Stimulated activated naive CD8-positive, alpha-beta T cell treated with anti-CD3 and anti-CD28 coated beads, Interleukin-15, amount 100 ng/mL, for 72 hours (primary cell): ENCODE results near the gene PML.
"Not testable (repeated sequence)": the region's sequence is repeated elsewhere in the genome, so short reads cannot be mapped to it uniquely, and the experiment has no call there.

ENCODE experiments used
- ATAC-seq: fragments of 150-1000 bp; cut with Tn5 transposase; 2 replicates; pipeline ENCODE4 v1.10.0; 2021; ENCODE audit warnings: mild to moderate bottlenecking, moderate library complexity
- DNase-seq, 2 donors: peaks; one replicate each; pipeline ENCODE4 v3.0.0; 2021 to 2022
- H3K27ac Mint-ChIP-seq, 2 donors: one replicate each; pipeline ENCODE4 v1.8.0; 2022; ENCODE audit warnings: mild to moderate bottlenecking in 2 of 2, mixed read lengths in 2 of 2, moderate library complexity in 2 of 2
- H3K27me3 Mint-ChIP-seq: one replicate; pipeline ENCODE4 v1.8.0; 2022; ENCODE audit warnings: mixed read lengths
- H3K4me1 Mint-ChIP-seq: one replicate; pipeline ENCODE4 v1.8.0; 2022; ENCODE audit warnings: mild to moderate bottlenecking, mixed read lengths
- H3K4me3 Mint-ChIP-seq, 2 donors: one replicate each; pipeline ENCODE4 v1.8.0; 2022; ENCODE audit warnings: mild to moderate bottlenecking in 2 of 2, mixed read lengths in 2 of 2, moderate library complexity in 1 of 2
- H3K9me3 Mint-ChIP-seq, 2 donors: one replicate each; pipeline ENCODE4 v1.8.0; 2022; ENCODE audit warnings: mixed read lengths in 2 of 2

The PML gene

GRCh38 chr15:74062671-74063070 is 68.2 kb downstream of the PML start:
- DNase-seq = no peak
- Mint-ChIP-seq H3K4me3 (no peak overlapping the region), H3K4me1 (peaks cover 23% of the 10 kb centered on the region), H3K9me3 (no peaks in the 10 kb centered on the region), H3K27me3 (no peaks in the 10 kb centered on the region), H3K27ac (no peak overlapping the region)
- ATAC-seq = no peak

- DNase-seq, H3K27me3 Mint-ChIP-seq, H3K9me3 Mint-ChIP-seq, H3K4me3 Mint-ChIP-seq, ATAC-seq, H3K27ac Mint-ChIP-seq: not testable (repeated sequence)
- H3K4me1 Mint-ChIP-seq = peaks cover 23% of the 10 kb centered on the region
These were observed 69.1 kb downstream of the PML start for GRCh38 chr15:74063425-74064146.

GRCh38 chr15:74064183-74064582 is 69.7 kb downstream of the PML start:
- DNase-seq, H3K27me3 Mint-ChIP-seq, ATAC-seq, H3K27ac Mint-ChIP-seq, H3K4me3 Mint-ChIP-seq, H3K9me3 Mint-ChIP-seq: not testable (repeated sequence)
- H3K4me1 Mint-ChIP-seq = peaks cover 20% of the 10 kb centered on the region

GRCh38 chr15:74064822-74065221 is 70.3 kb downstream of the PML start:
- H3K27me3 Mint-ChIP-seq, ATAC-seq: not testable (repeated sequence)

GRCh38 chr15:74065684-74066411 is 71.3 kb downstream of the PML start:
- ATAC-seq (peak; percentile 95), DNase-seq (peak; percentile 52 to 58)
- H3K4me3 Mint-ChIP-seq, H3K4me1 Mint-ChIP-seq, H3K27ac Mint-ChIP-seq, H3K9me3 Mint-ChIP-seq, H3K27me3 Mint-ChIP-seq: not testable (repeated sequence)

More at GRCh38 chr15:74064822-74065221, 70.3 kb downstream of the PML start:
- H3K4me1 Mint-ChIP-seq = peaks cover 14% of the 10 kb centered on the region
- H3K9me3 Mint-ChIP-seq, H3K27ac Mint-ChIP-seq, DNase-seq, H3K4me3 Mint-ChIP-seq: not testable (repeated sequence)

GRCh38 chr15:74071645-74072044 is 77.1 kb downstream of the PML start:
- not testable (repeated sequence) for H3K9me3 Mint-ChIP-seq, H3K27me3 Mint-ChIP-seq, H3K4me3 Mint-ChIP-seq, H3K4me1 Mint-ChIP-seq, H3K27ac Mint-ChIP-seq, ATAC-seq
- peak in 1 of 2 donors; percentile 11 for DNase-seq

GRCh38 chr15:74072132-74072531 is 77.6 kb downstream of the PML start:
- H3K27me3 Mint-ChIP-seq, ATAC-seq, H3K9me3 Mint-ChIP-seq, H3K4me1 Mint-ChIP-seq, H3K4me3 Mint-ChIP-seq, H3K27ac Mint-ChIP-seq: not testable (repeated sequence)
- peak in 1 of 2 donors; percentile 7 for DNase-seq

- peak; percentile 50 to 54 for DNase-seq
- H3K4me3 Mint-ChIP-seq, H3K27me3 Mint-ChIP-seq, H3K4me1 Mint-ChIP-seq, H3K27ac Mint-ChIP-seq, ATAC-seq, H3K9me3 Mint-ChIP-seq: not testable (repeated sequence)
These were observed 78.3 kb downstream of the PML start for GRCh38 chr15:74072614-74073337.

GRCh38 chr15:74075781-74076180 is 81.3 kb downstream of the PML start:
- ATAC-seq, H3K27me3 Mint-ChIP-seq, H3K27ac Mint-ChIP-seq, H3K9me3 Mint-ChIP-seq, DNase-seq, H3K4me1 Mint-ChIP-seq, H3K4me3 Mint-ChIP-seq: not testable (repeated sequence)

- not testable (repeated sequence) for DNase-seq, H3K9me3 Mint-ChIP-seq, H3K27me3 Mint-ChIP-seq, H3K27ac Mint-ChIP-seq, H3K4me1 Mint-ChIP-seq, H3K4me3 Mint-ChIP-seq, ATAC-seq
These were observed 87.9 kb downstream of the PML start, which contains the start of gene GOLGA6A for GRCh38 chr15:74082450-74082849. GOLGA6A (minus strand) TSS chr15:74082550; CDS start chr15:74082509, 41 bp downstream.

GRCh38 chr15:74094567-74094966 is 100.1 kb downstream of the PML start:
- H3K27ac Mint-ChIP-seq, H3K9me3 Mint-ChIP-seq, H3K27me3 Mint-ChIP-seq, DNase-seq, H3K4me3 Mint-ChIP-seq, ATAC-seq, H3K4me1 Mint-ChIP-seq: not testable (repeated sequence)

- peak; percentile 12 for ATAC-seq
- not testable (repeated sequence) for H3K4me1 Mint-ChIP-seq, H3K9me3 Mint-ChIP-seq, DNase-seq, H3K27me3 Mint-ChIP-seq, H3K4me3 Mint-ChIP-seq, H3K27ac Mint-ChIP-seq
These were observed 101.1 kb downstream of the PML start for GRCh38 chr15:74095610-74096009.

GRCh38 chr15:74096753-74097474 is 102.4 kb downstream of the PML start:
- not testable (repeated sequence) for DNase-seq, H3K27me3 Mint-ChIP-seq, H3K4me3 Mint-ChIP-seq, H3K27ac Mint-ChIP-seq, H3K4me1 Mint-ChIP-seq, H3K9me3 Mint-ChIP-seq, ATAC-seq
